ENCODE data around the gene EIF2B2. TPM values are rescaled to one million over a fixed set of nuclear protein-coding genes. Genes with fewer than 3 reads are reported as not detected.

EIF2B2 gene
- total and polyA plus RNA-seq, 4 donors, result 19.6 to 45.2 (median 35.0) TPM

DNA sequence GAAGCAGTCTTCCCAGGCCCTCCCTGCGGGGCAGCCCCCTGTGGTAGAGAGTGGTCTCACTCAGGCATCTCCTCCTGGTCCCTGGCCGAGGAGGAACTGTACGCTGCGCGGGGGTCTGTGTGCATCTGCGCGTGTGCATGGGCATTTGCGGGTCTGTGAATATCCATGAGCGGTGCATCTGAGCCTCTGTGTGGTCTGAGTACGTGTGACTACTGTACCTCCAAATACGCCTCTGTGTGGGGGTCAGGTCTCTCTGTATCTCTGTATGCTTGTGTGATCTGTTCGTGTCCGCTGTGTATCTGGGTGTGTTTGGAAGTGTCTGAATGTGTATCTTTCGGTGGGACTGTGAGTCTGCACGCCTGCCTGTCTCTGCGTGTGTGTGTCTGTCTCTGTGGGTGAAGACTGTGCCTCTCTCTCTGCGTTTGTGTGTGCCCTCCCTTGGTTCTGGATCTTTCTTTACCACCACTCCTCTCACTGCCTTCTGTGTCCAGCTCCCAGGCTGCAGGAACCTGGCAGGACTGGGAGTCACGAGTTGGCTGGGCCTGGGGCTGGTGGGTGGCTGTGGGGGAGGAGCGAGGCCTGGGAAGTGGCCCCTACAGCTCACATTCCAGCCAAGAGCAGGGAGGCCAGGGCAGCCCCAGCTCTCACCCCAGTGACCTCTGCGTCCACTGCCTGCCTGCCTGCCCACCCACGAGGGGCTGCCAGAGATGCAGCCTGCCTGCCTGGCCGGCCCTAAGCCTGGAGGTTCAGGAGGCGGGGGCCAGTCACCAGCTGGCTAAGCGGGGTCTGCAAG, 46.2 kb upstream of the EIF2B2 start:
- H3K4me1 ChIP-seq (ENCODE audit: control insufficient read depth in 5 of 5, insufficient read depth in 5 of 5, low read length in 5 of 5), result peaks cover 0 to 43% (median 10%) of the 10 kb centered on the region in 5 donors
- 92% methylated on average over 24 of the region's 24 CpGs for WGBS, 2 donors
- H3K27ac ChIP-seq (ENCODE audit: low read depth in 1 of 2, low read length in 1 of 2), result no peak overlapping the region
- ATAC-seq (ENCODE audit: insufficient read depth, low FRiP score) (no peak), DNase-seq (no peak)
- H3K36me3 ChIP-seq (ENCODE audit: control insufficient read depth in 4 of 4, insufficient read depth in 4 of 4, low read length in 4 of 4), result peaks cover 0 to 4% (median 0%) of the 10 kb centered on the region in 4 donors
- no peak overlapping the region for H3K4me3 ChIP-seq
- H3K27me3 ChIP-seq (ENCODE audit: control insufficient read depth in 3 of 3, insufficient read depth in 3 of 3, low read length in 2 of 3), result no peaks in the 10 kb centered on the region
- H3K9me3 ChIP-seq (ENCODE audit: control insufficient read depth in 4 of 4, insufficient read depth in 3 of 4, low read length in 3 of 4), result no peaks in the 10 kb centered on the region
- no peak overlapping the region for H3K9ac ChIP-seq (ENCODE audit: insufficient read depth in 1 of 2, low read length in 2 of 2)
- TF ChIP-seq, protein P1, sequence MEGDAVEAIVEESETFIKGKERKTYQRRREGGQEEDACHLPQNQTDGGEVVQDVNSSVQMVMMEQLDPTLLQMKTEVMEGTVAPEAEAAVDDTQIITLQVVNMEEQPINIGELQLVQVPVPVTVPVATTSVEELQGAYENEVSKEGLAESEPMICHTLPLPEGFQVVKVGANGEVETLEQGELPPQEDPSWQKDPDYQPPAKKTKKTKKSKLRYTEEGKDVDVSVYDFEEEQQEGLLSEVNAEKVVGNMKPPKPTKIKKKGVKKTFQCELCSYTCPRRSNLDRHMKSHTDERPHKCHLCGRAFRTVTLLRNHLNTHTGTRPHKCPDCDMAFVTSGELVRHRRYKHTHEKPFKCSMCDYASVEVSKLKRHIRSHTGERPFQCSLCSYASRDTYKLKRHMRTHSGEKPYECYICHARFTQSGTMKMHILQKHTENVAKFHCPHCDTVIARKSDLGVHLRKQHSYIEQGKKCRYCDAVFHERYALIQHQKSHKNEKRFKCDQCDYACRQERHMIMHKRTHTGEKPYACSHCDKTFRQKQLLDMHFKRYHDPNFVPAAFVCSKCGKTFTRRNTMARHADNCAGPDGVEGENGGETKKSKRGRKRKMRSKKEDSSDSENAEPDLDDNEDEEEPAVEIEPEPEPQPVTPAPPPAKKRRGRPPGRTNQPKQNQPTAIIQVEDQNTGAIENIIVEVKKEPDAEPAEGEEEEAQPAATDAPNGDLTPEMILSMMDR (IDR thresholded peaks at IDR 0.05; ENCODE audit: control extremely low read depth, extremely low read depth), result no peak

- DNase-seq (no peak), ATAC-seq (ENCODE audit: insufficient read depth, low FRiP score) (no peak)
- Histone ChIP-seq H3K27ac (ENCODE audit: low read depth in 1 of 2, low read length in 1 of 2) (no peak overlapping the region), H3K9ac (ENCODE audit: insufficient read depth in 1 of 2, low read length in 2 of 2) (no peak overlapping the region), H3K27me3 (ENCODE audit: control insufficient read depth in 3 of 3, insufficient read depth in 3 of 3, low read length in 2 of 3) (no peaks in the 10 kb centered on the region), H3K36me3 (ENCODE audit: control insufficient read depth in 4 of 4, insufficient read depth in 4 of 4, low read length in 4 of 4) (no peaks in the 10 kb centered on the region), H3K9me3 (ENCODE audit: control insufficient read depth in 4 of 4, insufficient read depth in 3 of 4, low read length in 3 of 4) (no peaks in the 10 kb centered on the region), H3K4me1 (ENCODE audit: control insufficient read depth in 5 of 5, insufficient read depth in 5 of 5, low read length in 5 of 5) (peaks cover 0 to 32% (median 7%) of the 10 kb centered on the region in 5 donors), H3K4me3 (no peak overlapping the region)
- 72 to 74% methylated on average over 5 of the region's 5 CpGs for WGBS, 2 donors
- TF ChIP-seq, protein P1 (IDR thresholded peaks at IDR 0.05; ENCODE audit: control extremely low read depth, extremely low read depth), result no peak
Measured at GRCh38 chr14:74959596-74960180, 43.0 kb upstream of the EIF2B2 start.

DNA sequence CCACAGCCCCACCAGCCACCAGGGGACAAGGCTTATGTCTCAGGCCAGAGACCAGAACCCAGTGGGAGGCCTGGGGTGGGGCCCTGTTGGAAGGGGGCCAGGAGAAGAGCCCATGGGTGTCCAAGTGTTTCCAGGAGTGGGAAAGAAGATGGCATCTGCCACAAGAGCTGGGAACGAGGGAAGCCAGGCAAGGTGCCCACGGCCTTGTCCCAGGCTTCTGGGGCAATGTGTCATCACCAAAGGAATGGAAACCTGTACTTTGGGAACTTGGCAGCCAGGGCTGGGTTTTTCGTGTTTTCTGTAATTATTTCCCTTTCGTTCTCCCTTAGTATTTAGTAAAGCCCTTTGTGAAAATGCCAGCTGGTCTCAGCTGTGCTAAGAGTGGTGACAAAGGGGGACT, 42.0 kb upstream of the EIF2B2 start:
- no peaks in the 10 kb centered on the region for H3K9me3 ChIP-seq (ENCODE audit: control insufficient read depth in 4 of 4, insufficient read depth in 3 of 4, low read length in 3 of 4)
- TF ChIP-seq, protein P1 (IDR thresholded peaks at IDR 0.05; ENCODE audit: control extremely low read depth, extremely low read depth), result no peak
- WGBS, 2 donors, result 87 to 94% methylated on average over 4 of the region's 4 CpGs
- ATAC-seq (ENCODE audit: insufficient read depth, low FRiP score), result no peak
- no peaks in the 10 kb centered on the region for H3K27me3 ChIP-seq (ENCODE audit: control insufficient read depth in 3 of 3, insufficient read depth in 3 of 3, low read length in 2 of 3)
- H3K4me3 ChIP-seq, result no peak overlapping the region
- no peaks in the 10 kb centered on the region for H3K36me3 ChIP-seq (ENCODE audit: control insufficient read depth in 4 of 4, insufficient read depth in 4 of 4, low read length in 4 of 4)
- H3K9ac ChIP-seq (ENCODE audit: insufficient read depth in 1 of 2, low read length in 2 of 2), result no peak overlapping the region
- DNase-seq, result no peak
- no peak overlapping the region for H3K27ac ChIP-seq (ENCODE audit: low read depth in 1 of 2, low read length in 1 of 2)
- peaks cover 0 to 29% (median 4%) of the 10 kb centered on the region in 5 donors for H3K4me1 ChIP-seq (ENCODE audit: control insufficient read depth in 5 of 5, insufficient read depth in 5 of 5, low read length in 5 of 5)

All from lung (tissue), 12 donors.